GM12892 (cell line): ENCODE results near the gene TENM4.
A peak's percentile ranks its signal among the peaks of the same experiment; 100 is the strongest.

ENCODE experiments used
- DNase-seq: peaks from one replicate; pipeline ENCODE4 v3.0.0; 2011; ENCODE audit not compliant: insufficient read length
- FAIRE-seq: peaks from 2 replicates; lab custom pipeline; 2011; peaks lifted over from hg19 to GRCh38; lab: Jason Lieb, UNC
- POLR2A ChIP-seq: IDR thresholded peaks from 2 replicates; pipeline ENCODE4 v1.6.1; 2011; ENCODE audit warnings: low read depth, low read length, control low read depth
- POLR2AphosphoS5 ChIP-seq: IDR thresholded peaks from 2 replicates; pipeline ENCODE4 v1.6.1; 2011; ENCODE audit warnings: low read depth, low read length, control low read depth
- TAF1 ChIP-seq: IDR thresholded peaks from 2 replicates; pipeline ENCODE4 v1.6.1; 2011; ENCODE audit warnings: low read depth, mild to moderate bottlenecking, control low read depth, low read length, borderline replicate concordance

TENM4 gene

DNA sequence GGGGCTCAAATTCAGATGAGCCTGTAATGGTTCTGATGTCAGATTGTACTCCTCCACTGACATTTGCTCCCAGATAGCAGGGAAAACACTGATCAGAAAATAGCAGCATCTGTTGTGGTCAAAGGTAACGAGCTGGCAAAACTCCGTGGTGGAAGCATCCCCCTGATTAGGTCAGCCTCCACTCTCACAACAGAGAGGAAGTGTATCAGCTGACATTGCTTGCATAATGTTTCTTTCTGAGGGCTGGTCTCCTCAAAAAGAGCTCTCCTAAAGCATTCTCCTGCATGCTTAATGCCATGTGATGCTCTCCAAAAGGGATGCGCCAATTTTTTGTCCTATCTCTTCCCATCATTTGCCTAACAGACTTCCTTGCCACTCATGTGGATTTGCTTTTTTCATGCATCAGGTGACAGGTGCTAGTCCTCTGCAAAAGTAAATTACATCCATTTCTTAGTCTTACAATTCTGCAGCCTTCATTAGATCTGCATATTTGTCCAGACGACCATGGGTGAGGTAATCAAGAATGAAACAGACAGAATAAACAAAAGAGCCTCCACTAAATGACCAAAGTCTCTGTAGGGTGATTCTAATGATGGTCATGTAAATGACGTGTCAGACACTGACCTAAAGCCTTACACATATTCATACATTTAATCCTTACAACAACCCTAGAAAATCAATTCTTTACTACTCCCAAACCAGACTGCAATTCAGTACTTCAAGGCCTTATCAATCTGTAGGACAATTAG is 6.4 kb upstream of the TENM4 start:
- no peak for TF ChIP-seq POLR2AphosphoS5
- TF ChIP-seq POLR2A: no peak
- TF ChIP-seq TAF1: no peak
- FAIRE-seq: no peak
- no peak for DNase-seq

DNA sequence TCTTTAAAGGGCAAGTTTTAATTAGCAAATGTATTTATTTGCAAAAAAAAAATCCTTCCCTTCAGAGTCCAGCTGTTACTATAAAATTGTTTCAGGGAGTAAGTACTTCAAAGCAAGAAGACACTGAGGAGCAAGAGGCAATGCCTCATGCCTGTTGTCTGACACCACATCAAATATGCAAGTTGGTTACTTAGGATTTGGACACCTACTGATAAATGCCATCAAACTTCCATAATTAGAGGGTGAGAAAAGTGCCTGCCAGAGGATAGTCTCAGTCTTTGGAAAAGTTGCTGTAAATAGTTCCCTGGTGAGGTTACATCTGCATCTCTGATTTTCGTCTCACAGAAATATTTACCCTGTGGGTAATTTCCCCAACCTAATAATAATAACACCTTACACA is 4.1 kb upstream of the TENM4 start:
- no peak for TF ChIP-seq POLR2A
- no peak for TF ChIP-seq TAF1
- TF ChIP-seq POLR2AphosphoS5: no peak
- FAIRE-seq (no peak), DNase-seq (no peak)

DNA sequence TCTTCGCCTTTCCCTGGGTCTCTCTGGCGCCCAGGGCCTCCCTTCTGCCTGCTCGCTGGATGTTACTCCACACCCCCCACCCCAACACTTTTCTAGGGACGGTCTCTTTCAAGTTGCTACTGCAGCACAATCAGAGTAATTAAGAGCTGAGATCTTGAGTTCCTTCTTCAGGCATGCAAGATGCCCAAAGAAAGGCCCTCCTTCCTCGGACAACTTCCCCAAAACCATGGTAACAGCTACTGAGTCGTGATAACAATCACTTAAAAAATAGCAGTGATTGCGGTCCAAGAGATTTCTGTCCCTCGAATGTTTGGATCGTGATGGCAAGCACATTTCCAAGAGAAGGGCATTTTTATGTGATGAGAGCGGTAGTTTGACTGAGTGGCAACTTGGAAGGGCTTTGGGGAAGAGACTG is 638 bp upstream of the TENM4 start:
- FAIRE-seq (peak; percentile 42), DNase-seq (no peak)
- TF ChIP-seq POLR2AphosphoS5 (no peak), POLR2A (no peak), TAF1 (no peak)

DNA sequence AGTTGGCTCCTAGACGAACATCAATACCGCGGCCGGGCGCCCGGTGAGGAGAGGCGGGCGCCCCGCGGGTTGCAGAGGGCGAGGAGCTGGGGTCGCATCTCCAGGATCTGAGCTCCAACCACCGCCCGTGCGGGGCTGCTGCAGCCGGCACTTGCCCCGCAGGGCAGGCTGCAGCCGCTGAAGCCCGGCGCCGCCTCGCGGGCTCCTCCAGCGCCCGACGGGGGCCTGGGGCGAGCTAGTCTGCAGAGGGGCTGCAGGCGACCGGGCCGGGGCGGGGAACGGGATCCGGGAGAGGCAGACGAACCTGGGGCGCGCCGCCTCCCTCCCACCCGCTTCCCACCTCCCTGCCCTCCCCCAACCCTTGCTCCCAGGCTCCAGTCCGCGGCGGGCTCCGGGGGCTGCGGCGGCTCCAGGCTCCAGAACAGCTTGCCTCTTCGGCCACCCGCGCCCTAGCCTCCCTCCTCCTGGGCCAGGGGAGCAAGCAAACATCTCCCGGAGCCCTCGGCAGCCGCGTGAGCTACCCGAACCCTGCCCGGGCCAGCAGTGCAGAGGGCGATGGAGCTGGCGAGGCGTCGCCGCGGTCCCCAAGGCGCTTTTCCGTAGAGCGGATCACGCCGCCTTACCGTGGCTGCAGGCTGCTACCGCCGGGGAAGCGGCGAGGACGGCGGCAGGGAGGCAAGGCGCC is 802 bp downstream of the TENM4 start:
- DNase-seq (peak; percentile 37), FAIRE-seq (peak; percentile 17)
- TF ChIP-seq POLR2A (no peak), TAF1 (no peak), POLR2AphosphoS5 (no peak)

DNA sequence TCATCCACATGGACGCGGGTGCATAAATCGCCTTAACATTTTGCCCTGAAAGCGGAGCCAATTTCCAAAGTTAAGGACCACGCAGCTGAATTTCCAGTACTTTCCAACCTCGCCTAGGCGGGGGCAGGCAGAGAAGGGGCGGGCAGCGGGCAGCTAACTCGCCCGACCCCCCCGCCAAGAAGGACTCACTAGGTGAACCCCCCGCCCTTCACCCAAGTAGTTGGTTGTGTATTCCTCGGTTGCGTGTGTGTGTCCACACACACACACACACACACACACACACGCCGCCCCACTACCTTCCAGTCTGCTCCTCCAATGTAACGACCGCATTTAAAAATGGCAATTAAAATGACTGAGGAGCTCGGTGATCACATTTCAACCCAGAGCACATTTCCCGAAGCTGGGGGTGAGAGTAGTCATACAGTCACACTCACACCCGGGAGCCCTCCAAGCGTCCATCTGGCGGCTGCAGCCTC is 1.4 kb downstream of the TENM4 start:
- DNase-seq (no peak), FAIRE-seq (no peak)
- TF ChIP-seq POLR2AphosphoS5 (no peak), POLR2A (no peak), TAF1 (no peak)

DNA sequence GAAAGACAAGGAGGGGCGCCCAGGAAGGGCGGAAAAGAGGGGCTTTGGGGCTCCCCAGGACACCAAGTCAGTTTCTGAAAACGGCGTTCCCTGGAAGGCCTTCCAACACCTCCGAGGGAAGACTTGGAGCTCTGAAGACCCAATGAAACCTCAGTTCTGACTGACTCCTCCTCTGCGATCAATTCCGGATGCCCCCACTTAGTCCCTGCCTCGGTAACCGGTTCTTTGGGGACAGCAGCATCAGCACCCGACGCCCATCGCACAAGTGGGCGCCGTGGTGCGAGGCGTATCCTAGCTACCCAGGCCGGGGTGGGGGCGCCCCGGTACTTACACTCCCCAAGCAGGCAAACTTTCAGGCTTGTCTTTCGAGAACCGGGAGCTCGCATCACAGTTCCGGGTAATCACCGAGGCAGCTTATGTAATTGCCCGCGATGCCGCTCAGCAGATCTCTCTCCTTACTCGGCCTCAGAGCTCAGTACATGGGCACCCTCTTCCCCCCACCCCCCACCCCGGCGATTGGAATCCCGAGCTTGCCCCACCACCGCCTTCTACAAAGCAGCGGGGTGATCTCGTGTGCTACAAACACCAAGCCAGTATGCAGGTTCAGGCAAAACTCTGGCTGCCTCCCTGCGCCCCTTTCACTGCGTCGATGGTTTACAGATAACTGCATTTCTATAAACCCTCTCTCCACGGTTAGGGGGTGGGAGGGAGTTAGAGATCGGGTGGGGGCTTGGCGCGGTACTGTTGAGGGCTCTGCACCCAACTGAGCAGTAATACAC is 2.0 kb downstream of the TENM4 start:
- peak; percentile 23 for DNase-seq

DNA sequence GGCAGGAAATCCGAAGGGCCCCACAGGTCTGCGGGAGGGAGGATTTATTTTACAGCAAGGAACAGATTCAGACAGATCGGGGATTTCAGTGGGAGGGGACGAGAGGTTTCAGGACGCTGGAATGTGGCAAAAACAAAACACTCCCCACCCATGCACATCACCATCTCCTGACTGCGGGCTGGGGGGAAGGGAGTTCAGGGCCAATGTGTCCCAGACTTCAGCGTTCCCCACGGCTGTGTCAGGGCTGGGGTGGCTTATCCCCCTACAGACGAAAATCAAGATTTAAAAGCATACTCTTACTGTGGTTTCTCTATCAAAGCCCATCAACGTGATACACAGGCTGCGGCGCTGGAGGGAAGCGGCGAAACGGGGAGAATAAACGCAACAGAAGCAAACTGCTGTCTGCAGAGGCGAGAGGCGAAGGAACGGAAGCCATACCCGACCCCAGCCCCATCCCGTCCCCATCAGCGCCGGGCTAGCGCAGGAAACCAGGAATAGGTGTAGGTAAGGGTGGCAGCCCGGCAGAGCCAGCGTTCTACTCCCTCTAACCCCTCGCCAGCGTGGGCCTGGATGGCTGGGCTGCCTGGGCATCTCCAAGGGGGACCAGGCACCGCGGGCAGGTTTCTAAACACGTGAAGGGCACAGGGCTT is 2.7 kb downstream of the TENM4 start:
- DNase-seq (peak; percentile 13), FAIRE-seq (peak; percentile 65)
- TF ChIP-seq POLR2AphosphoS5 (no peak), TAF1 (no peak)

More for the DNA sequence above, 2.0 kb downstream of the TENM4 start:
- peak; percentile 5 for FAIRE-seq
- TF ChIP-seq TAF1 (no peak), POLR2AphosphoS5 (no peak), POLR2A (no peak)

DNA sequence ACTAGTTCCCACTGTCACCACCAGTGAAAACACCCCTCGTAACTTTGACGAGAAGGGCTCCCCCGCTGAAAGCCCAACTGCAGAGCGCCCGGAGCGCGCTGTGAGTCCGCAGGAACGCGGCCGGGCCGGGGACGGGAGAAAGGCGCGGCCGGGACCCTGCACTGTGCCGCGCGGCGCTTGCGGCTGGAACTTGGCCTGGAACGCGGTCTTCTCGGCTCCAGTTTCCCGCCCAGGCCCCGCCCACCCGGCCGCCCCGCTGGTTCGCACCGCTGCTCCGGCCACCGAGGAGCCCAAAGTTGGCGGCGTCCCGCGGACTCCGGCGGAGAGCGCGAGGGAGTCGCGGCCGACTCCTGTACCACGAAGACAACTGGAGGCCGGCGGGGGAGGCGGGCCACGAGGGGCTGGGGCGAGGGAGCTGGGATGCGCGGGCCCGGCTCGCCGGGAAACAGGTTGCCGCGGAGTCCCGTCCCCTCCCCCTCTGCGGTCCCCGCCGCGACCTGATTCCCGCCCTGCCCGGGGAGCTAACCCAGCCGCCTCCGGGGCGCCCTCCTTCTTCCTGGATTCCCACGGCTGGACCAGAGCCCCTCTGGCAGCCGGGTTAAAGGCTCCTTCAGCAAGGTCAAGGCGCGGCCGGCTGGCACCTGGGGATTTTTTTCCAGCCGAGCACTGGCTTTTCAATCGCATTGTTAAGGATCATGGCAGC is 3.4 kb downstream of the TENM4 start:
- DNase-seq: peak; percentile 22
- TF ChIP-seq TAF1 (no peak), POLR2A (no peak), POLR2AphosphoS5 (no peak)
- no peak for FAIRE-seq

DNA sequence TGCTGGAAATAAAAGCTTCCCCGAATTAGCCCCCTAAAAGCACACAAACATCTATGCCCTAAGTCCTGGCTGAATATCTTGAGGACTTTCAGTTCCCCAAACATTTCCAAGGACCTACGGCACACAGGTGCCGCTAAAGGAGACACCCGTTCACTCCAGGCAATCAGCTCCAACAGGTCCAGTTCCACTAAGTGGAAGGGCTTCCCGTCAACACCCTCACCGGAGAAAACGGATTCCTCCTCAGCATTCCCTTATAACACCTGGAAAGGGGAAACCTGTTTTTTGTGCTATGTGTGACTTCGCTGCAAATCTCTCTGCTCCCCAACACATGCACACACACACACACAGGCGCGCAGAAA is 3.9 kb downstream of the TENM4 start:
- no peak for TF ChIP-seq POLR2AphosphoS5
- no peak for TF ChIP-seq TAF1
- TF ChIP-seq POLR2A: no peak
- DNase-seq (no peak), FAIRE-seq (no peak)

DNA sequence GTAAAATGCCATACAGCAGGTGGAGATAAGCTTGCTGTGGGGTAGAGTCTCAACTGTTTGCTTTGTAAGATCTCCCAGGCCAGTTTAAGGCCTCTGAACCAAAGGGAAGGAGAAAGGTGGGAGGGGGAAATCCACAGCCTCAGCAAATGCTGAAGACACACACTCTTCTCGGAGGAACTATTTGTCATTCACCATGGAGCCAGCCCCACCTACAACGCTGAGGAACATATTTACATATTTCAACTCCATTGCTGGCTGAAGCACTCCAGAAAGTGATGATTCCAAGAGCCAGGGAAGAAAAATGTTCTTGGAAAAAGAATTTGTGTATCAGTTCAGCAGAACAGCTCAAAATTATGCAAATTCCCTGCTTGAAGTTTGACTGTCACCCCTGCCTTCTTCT is 6.5 kb downstream of the TENM4 start:
- TF ChIP-seq POLR2AphosphoS5: no peak
- no peak for TF ChIP-seq TAF1
- TF ChIP-seq POLR2A: no peak
- DNase-seq (no peak), FAIRE-seq (no peak)
